HG02678 (cell line): ENCODE results near the gene MAPK11.

Source experiments
- ATAC-seq: cut with Tn5 transposase; IDR thresholded peaks from one replicate; pipeline ENCODE4 v1.9.1; 2021; ENCODE audit warnings: mild to moderate bottlenecking, moderate library complexity; ENCODE audit not compliant: unreplicated experiment

MAPK11 gene

GRCh38 chr22:50227579-50228215 lies 42.5 kb downstream of the MAPK11 start:
- no peak for ATAC-seq

GRCh38 chr22:50226875-50227165 lies 43.4 kb downstream of the MAPK11 start:
- ATAC-seq, result no peak

- no peak for ATAC-seq
Observed at GRCh38 chr22:50226063-50226874, 43.9 kb downstream of the MAPK11 start.

GRCh38 chr22:50225200-50225969 lies 44.8 kb downstream of the MAPK11 start:
- ATAC-seq, result no peak

- ATAC-seq, result no peak
Observed at GRCh38 chr22:50224071-50224470, 46.1 kb downstream of the MAPK11 start.

- ATAC-seq, result no peak
Observed at GRCh38 chr22:50222508-50222907, 47.7 kb downstream of the MAPK11 start.

GRCh38 chr22:50221410-50222300 lies 48.5 kb downstream of the MAPK11 start:
- ATAC-seq, result no peak

GRCh38 chr22:50220603-50221409 lies 49.4 kb downstream of the MAPK11 start:
- ATAC-seq, result no peak

GRCh38 chr22:50219800-50220602 lies 50.2 kb downstream of the MAPK11 start:
- ATAC-seq, result no peak

GRCh38 chr22:50218996-50219727 lies 51.0 kb downstream of the MAPK11 start:
- no peak for ATAC-seq

GRCh38 chr22:50218153-50218995 lies 51.8 kb downstream of the MAPK11 start:
- no peak for ATAC-seq

GRCh38 chr22:50217543-50218152 lies 52.5 kb downstream of the MAPK11 start:
- no peak for ATAC-seq

GRCh38 chr22:50216684-50217520 lies 53.3 kb downstream of the MAPK11 start:
- ATAC-seq, result no peak

- ATAC-seq, result no peak
Observed at GRCh38 chr22:50216055-50216683, 54.0 kb downstream of the MAPK11 start.

GRCh38 chr22:50215297-50216054 lies 54.7 kb downstream of the MAPK11 start:
- no peak for ATAC-seq
